ENCODE data around the gene CST2.

Gene CST2

DNA sequence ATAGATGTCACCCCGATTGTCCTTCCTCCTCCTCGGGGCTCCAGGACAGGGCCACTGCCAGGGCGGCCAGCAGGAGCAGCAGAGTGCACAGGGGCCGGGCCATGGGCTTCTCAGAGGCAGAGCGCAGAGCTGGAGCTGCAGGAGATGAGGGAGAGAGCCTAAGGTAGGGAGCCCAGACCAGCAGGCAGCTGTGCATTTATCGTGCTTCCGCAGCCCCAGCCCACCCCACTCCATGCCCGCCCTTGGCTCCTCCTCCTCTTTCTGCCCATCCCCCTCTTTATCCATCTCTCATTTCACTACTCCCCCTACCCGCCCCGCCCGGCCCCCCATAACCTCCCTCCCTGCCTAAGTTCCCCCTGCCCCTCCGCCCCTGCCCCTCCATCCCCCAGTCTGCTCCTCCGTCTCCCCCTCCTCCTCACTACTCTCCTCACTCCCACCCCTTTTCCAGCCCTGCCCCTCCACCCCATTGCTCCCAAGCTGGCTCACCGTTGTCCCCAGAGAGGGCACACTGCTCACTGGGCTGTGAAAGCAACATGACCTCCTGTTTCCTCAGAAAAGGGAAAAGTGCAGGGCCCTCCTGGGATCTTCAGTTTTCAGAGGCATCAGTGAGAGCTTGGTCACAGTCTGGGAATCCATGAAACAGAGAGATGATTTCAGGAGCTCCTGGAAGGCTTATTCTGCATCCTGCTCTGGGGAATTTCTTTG, 50.3 kb downstream of the CST2 start:
- no peak for DNase-seq (ENCODE audit: low read depth in 1 of 2, low spot score in 1 of 2)
- Histone ChIP-seq H3K27ac (replicated peaks) (no peak overlapping the region), H3K27me3 (ENCODE audit: insufficient read depth, poor library complexity, severe bottlenecking) (no peaks in the 10 kb centered on the region), H3K4me3 (replicated peaks; ENCODE audit: insufficient read depth, low read length) (no peak overlapping the region)
- TF ChIP-seq SPI1 (IDR thresholded peaks at IDR 0.05; ENCODE audit: borderline replicate concordance, low read depth), result no peak
- TF ChIP-seq POLR2AphosphoS5 (IDR thresholded peaks at IDR 0.05; ENCODE audit: low read depth), result no peak
- no peak for TF ChIP-seq CTCF (IDR thresholded peaks at IDR 0.05; ENCODE audit: insufficient read depth, low read length)
- TF ChIP-seq, protein P1, sequence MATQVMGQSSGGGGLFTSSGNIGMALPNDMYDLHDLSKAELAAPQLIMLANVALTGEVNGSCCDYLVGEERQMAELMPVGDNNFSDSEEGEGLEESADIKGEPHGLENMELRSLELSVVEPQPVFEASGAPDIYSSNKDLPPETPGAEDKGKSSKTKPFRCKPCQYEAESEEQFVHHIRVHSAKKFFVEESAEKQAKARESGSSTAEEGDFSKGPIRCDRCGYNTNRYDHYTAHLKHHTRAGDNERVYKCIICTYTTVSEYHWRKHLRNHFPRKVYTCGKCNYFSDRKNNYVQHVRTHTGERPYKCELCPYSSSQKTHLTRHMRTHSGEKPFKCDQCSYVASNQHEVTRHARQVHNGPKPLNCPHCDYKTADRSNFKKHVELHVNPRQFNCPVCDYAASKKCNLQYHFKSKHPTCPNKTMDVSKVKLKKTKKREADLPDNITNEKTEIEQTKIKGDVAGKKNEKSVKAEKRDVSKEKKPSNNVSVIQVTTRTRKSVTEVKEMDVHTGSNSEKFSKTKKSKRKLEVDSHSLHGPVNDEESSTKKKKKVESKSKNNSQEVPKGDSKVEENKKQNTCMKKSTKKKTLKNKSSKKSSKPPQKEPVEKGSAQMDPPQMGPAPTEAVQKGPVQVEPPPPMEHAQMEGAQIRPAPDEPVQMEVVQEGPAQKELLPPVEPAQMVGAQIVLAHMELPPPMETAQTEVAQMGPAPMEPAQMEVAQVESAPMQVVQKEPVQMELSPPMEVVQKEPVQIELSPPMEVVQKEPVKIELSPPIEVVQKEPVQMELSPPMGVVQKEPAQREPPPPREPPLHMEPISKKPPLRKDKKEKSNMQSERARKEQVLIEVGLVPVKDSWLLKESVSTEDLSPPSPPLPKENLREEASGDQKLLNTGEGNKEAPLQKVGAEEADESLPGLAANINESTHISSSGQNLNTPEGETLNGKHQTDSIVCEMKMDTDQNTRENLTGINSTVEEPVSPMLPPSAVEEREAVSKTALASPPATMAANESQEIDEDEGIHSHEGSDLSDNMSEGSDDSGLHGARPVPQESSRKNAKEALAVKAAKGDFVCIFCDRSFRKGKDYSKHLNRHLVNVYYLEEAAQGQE (IDR thresholded peaks at IDR 0.05; ENCODE audit: insufficient replicate concordance, low read depth), result no peak
- TF ChIP-seq GABPA (IDR thresholded peaks at IDR 0.05; ENCODE audit: low read depth), result no peak

GRCh38 chr20:23774081-23774480, 52.4 kb downstream of the CST2 start:
- Histone ChIP-seq H3K27me3 (ENCODE audit: insufficient read depth, poor library complexity, severe bottlenecking) (no peaks in the 10 kb centered on the region), H3K27ac (replicated peaks) (no peak overlapping the region), H3K4me3 (replicated peaks; ENCODE audit: insufficient read depth, low read length) (no peak overlapping the region)
- TF ChIP-seq CTCF (IDR thresholded peaks at IDR 0.05; ENCODE audit: insufficient read depth, low read length), result no peak
- TF ChIP-seq POLR2AphosphoS5 (IDR thresholded peaks at IDR 0.05; ENCODE audit: low read depth), result no peak
- no peak for TF ChIP-seq SPI1 (IDR thresholded peaks at IDR 0.05; ENCODE audit: borderline replicate concordance, low read depth)
- no peak for TF ChIP-seq GABPA (IDR thresholded peaks at IDR 0.05; ENCODE audit: low read depth)
- TF ChIP-seq, protein P1 (IDR thresholded peaks at IDR 0.05; ENCODE audit: insufficient replicate concordance, low read depth), result no peak
- no peak for DNase-seq (ENCODE audit: low read depth in 1 of 2, low spot score in 1 of 2)
